Activated CD8-positive, alpha-beta memory T cell treated with anti-CD3 and anti-CD28 coated beads for 4 hours (primary cell): Measurements from ENCODE around the gene RAMACL.
"Not testable (repeated sequence)": the region's sequence is repeated elsewhere in the genome, so short reads cannot be mapped to it uniquely, and the experiment has no call there.

Experiments
- DNase-seq, 2 donors: peaks; one replicate each; pipeline ENCODE4 v3.0.0-alpha.2; 2020; ENCODE audit warnings: low read depth in 2 of 2

The RAMACL gene

DNA sequence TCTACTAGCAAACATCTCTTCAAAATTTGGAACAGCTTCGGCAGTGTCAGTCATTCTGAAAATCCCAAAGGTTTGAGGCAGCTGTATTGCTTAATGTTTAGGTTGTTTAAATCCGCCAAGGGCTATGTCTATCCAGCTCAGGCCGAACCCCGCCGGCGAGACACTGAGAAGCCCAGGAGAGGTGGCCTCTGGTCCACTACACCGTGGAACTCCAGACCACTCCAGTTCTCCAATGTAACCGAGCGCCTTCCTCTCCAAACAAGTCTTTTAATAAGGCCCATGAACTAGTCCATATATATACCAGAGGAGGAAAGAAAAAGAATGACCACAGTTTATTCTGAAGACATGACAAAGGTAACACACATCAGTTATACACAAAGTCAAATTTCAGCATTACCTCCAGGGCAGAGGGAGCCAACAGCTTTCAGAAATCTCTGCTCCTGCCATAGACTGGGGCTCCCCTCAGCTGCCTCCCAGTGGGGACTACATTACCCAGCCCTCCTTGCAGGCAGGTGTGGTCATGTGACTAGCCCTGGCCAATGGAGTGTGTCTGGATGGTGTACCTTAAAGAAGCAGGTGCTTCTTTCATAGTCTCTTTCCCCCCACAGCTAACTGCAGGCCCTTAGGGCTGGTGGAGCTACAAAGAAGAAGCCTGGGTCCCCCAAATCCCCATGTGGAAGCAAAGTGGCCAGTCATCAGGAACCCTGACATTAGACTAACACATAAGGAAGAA lies at the start of gene RAMACL:
Gene RAMACL, minus strand, starts transcription at position 255 of the 733 bp plus-strand sequence. Its CDS starts 201 bp downstream, at position 54.
- DNase-seq = no peak

GRCh38 chr6:166635013-166635970 lies 48.8 kb upstream of the RAMACL start:
- no peak for DNase-seq

GRCh38 chr6:166634581-166634980 lies 48.1 kb upstream of the RAMACL start:
- not testable (repeated sequence) for DNase-seq

GRCh38 chr6:166633732-166634535 lies 47.5 kb upstream of the RAMACL start:
- DNase-seq = no peak

GRCh38 chr6:166632731-166633130 lies 46.3 kb upstream of the RAMACL start:
- DNase-seq = no peak

DNA sequence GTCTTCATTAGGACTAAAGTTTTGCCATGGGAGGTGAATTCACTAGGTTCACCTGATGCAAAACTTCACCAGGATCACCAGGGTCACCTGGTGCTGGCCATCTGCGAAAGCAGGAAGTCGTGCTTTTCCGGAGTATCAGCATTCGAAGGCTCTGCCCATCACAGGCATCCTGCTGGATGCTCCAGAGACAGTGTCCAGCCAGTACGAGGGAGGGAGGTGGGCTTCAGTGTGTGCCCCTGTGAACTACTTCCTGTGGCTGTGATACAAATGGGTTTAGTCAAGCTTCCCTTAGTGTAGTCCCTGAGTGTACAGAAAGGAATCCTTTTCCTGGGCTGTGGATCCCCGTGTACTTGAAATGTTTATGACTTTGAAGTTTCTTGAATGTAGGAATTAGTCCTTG lies 44.0 kb upstream of the RAMACL start:
- DNase-seq = no peak

DNA sequence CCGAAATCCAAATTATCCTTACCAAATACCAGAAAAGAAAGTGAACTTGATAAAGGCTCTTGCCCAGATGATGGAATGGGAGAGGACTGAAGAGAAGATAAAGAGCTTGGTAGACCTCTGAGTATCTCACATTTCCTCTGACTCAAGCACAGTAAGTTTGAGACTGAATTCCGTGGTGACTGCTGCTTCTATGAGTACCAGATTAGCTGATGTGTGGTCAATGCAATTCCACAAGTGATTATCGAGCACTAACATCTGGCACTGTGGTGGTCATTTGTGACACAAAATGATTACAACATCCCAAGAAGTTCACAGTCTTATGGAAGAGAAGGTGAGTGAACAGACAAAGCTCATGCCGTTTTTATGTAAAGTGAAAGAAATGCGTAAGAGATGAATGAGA lies 43.1 kb upstream of the RAMACL start:
- DNase-seq = no peak

GRCh38 chr6:166627875-166628801 lies 41.7 kb upstream of the RAMACL start:
- DNase-seq = no peak

DNA sequence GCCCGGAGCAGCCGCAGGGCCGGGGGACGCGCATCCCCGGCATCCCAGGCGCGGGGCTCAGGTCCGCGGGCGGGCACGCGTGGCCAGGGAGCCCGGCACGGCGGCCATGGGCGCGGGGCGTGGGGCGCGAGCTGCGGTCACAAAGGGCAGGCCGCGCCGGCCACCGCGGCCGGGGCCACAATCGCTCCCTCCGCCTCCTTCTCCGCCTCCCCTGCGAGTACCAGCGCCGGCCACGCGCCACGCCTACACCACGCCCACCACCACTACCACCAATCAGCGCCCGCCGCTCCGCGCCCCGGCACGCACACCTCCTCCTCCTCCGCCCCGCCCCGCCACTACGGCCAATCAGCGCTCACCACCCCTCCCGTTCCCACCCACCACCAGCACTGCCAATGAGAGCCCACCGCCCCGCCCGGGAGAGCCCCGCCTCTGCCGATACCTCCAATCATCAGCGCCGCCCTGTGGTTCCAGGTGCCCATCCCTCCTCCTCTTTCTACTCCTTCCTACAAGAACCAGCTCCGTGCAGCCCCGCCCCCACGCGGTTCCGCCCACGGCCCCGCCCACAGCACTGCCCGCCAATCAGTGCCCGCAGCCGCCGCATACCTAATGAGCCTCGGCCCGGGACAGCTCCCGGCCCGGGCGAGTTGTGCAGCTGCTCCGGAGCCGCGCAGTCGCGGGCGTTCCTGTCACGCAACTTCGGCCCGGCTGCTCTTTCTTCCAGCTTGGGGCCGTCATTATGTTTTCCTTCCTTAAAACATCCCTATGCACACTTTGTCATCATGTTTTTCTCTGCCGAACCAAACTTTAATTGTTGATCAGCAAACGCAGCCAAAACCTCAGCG lies 40.8 kb upstream of the RAMACL start, which contains the start of gene RPS6KA2:
Gene RPS6KA2, minus strand, starts transcription at position 219 of the 842 bp plus-strand sequence. CDS start 232 bp downstream, outside the sequence.
- peak; percentile 99 to 100 for DNase-seq

- DNase-seq = no peak
Measured at GRCh38 chr6:166626177-166627032, 39.9 kb upstream of the RAMACL start.

- no peak for DNase-seq
Measured at GRCh38 chr6:166625356-166625755, 38.9 kb upstream of the RAMACL start.

DNA sequence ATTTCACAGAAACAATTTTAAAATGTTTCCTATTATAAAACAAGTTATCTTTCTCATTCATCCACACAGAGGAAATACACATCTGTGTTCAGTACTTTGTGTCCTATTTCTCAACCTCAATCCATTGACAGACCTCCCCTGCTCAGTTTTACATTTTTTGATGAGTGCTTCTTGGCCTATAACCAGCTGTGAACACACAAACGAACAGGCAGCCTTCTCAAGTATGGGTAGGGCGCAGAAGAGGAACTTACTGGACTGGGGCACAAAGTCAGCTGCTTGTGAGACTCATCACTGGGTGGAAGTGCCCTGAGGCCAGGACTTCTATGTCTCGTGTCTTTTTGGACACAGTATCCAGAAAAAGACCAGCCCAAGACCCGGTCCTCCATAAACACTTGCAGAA lies 37.8 kb upstream of the RAMACL start:
- DNase-seq = no peak

DNA sequence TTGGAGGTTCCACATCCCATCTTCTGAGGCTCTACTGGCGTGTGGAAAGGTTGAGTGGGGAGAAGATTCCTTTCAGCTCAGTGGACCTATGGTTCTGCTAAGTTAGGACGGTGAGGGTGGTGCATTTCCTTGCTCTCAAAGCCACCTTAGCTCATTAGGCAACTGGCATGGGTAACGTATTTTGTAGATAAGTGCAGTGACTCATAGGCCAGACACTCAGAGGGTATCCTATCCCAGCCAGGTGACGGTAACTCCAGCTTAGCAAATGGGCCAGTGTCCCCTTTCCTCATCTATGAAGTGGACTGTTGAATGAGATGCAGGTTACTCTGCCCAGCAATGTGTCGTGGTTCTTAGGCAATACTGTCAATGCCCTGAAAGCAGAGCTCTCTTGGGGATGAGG lies 36.8 kb upstream of the RAMACL start:
- no peak for DNase-seq

DNA sequence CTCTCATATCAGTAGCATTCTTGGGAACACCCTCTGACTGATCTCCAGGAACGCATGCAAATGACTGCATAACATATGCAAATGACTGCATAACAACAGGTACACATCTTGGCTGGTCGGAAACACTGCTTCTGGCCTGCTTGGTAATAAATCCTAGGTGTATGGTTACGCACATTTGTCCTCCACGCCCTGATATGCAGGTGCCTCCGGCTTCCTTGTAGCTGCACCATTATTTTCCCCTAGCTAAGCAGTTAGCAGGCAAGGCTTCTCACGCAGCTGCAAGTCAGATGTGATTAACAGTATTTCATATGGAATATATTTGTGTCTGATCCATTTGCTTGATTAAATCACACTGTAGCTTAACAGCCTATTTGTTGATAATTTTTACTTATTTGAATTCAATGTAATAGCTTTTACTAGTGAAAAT lies 34.6 kb upstream of the RAMACL start:
- no peak for DNase-seq

GRCh38 chr6:166620478-166621113 lies 34.1 kb upstream of the RAMACL start:
- no peak for DNase-seq

GRCh38 chr6:166619912-166620311 lies 33.4 kb upstream of the RAMACL start:
- DNase-seq = no peak

- DNase-seq = no peak
Measured at GRCh38 chr6:166618866-166619761, 32.6 kb upstream of the RAMACL start.
